NCI-H748 treated with DMSO at 0.1 percent for 48 hours (cell line): ENCODE measurements around the gene CHP2.
"Not testable (repeated sequence)": the region's sequence is repeated elsewhere in the genome, so short reads cannot be mapped to it uniquely, and the experiment has no call there.

Experiments used
- DNase-seq: peaks from one replicate; lab custom pipeline; 2025; lab: John Stamatoyannopoulos, UW

CHP2 gene

DNA sequence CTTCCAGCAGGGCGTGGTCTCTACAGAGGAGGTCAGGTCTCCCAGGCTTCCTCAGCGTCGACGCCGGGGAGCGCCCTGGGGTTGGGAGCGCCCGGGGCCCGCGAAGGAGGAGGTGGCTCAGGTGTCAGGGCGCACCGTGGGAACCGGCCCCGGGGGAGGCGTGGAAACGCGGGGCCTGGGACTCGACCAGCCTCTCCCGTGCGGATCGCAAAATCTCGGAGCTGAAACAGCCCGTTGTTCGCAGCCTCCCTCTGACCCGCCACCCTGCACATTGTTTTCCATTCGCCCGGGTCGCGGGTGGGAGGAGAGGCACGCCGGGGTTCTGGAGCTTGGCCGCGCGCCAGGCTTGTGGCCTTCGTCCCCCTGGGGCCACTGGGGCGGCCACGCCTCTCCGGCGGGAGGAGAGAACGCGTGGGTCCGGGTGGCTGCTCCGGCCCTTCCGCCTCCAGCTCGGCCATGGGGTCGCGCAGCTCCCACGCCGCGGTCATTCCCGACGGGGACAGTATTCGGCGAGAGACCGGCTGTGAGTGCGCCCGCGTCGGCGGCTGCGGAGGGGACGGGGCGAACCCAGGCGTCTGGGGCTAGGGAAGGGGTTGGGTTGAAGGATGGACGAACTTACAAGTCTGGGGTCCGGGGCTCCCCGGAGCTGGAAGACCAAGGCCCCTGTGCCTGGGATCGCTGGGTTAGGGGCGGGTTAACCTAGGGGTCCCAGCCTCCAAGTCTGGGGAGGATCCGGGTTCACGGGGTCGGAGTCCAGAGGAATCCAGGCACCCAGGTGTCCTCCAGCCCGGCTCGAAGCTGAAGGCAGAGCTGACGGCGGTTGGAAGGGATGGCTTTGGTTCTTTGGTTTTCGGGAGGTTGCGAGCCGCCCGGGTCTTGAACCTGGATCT lies at the start of gene CHP2:
CHP2 (plus strand) TSS at position 433 of the 890 bp plus-strand sequence; CDS start at position 457, 24 bp downstream.
- no peak for DNase-seq

DNA sequence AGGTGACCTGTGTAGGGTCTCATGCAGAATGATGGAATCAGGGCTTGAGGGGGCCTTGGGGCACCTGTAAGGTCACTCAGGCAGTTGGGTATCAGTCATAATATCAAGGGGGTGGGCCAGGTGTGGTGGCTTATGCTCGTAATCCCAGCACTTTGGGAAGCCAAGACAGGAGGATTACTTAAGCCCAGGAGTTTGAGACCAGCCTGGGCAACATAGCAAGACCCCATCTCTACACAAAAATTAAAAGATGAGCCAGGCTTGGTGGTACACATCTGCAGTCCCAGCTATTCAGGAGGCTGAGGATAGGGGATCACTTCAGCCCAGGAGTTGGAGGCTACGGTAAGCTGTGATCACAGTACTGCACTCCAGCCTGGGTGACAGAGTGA lies 49.3 kb upstream of the CHP2 start:
- DNase-seq: no peak

DNA sequence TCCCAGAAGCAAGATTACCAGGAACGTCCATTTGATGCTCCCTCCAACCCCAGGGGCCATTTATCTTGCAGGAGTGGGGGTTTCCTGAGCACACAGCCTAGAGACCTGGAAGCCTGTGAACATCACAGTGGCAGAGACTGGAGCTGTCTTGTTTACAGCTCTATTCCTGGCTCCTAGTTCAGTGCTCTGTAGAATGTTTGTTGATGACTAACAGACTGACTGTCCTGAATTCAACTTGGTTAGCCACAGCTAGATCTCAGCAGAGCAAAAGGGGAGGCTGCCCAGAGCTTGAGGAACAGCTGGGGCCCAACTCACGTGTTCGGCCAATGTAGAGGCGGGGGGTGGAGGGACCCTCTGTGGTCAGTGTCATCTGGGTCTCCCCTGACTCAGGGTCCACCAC lies 48.4 kb upstream of the CHP2 start:
- DNase-seq: no peak

DNA sequence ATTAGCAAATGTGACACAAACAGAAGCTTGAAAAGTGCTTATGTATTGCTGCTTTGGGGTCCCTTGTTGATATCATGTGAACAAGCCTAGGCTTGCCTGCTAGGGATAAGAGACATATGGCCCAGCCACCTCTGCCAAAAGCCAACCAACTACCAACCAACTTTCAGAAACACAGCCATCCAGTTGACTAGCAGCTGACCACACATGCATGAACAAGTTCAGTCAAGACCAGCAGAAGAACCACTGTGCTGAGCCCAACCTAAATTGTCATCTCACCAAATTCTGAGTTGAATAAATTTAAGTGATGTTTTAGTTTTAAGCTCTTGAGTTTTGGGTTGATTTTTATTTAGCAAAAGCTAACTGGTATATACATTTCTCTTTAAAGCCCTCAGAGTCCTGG lies 45.3 kb upstream of the CHP2 start:
- DNase-seq: no peak

DNA sequence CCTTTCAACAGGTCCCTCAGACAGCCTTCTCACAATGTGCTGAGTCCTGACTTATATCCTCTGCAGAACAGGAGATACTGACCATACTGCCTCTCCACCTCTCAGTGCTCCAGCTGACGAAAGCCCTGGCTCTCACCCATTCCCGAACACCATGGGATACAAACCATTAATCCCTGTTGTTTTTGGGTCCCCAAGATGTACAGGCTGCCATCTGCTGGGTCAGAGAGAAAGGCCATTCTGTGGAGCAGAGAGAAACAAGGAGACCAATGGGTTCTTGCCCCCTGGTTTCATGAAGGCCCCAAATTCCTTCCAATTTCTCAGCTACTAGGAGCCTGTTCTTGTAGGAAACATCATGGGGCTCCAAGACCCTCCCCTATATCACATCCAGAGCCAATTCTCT lies 44.8 kb upstream of the CHP2 start:
- DNase-seq: no peak

DNA sequence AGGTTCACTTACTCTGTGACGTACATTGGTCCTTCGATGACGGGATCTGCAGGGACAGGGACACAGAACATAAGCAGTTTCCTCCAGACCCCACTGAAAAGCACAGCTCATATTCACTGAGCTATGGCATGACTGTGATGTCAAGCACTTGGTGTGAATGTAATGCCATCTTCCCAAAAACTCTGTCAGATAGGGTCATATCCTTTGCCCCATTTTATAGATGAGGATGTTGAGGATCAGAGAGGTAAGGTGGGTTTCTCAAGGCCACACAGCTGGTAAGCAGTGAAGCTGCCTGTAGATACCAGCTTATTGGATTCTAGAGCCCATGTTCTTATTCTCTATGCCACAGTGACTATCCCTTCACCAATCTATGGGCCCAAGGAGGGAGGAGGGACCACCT lies 44.3 kb upstream of the CHP2 start:
- no peak for DNase-seq

DNA sequence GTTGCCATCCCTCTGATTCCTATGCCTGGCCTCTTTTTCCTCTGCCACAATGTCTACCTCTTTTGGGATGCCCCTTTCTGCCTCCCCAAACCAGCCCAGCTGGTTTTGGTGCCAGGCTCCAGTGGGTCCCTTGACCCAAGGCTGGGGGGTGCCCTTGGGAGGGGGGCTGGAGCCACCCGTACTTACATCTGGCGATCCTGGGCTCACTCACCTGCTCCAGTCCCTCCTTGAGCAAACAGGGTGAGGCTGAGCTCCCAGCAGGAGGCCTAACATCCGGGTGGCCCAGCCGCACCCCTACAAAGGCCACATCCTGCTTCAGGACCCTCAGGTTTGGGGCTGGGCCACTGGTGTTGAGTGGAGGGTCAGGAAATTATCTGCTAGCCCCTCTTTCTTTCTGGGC lies 43.0 kb upstream of the CHP2 start:
- DNase-seq: no peak

DNA sequence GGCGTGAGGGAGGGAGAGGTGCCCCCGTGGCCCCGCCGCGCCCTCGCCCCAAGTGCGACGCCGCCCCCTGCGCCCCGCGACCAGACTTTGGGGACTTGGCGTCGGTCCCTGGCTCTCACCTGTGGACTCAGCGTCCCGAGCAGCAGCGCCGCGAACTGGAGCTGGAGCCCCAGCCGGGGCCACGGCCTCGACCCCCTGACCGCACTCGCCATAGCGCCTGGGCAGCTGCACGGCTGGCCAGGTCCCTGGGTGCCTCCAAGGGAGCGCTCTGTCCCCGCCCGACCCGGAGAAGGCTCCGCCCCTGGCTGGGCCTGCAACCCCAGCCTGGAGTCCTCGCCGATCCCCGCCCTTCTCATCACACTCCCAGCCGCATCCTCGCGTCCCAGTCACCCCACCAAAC lies 41.9 kb upstream of the CHP2 start, which contains the start of gene ERN2:
ERN2 (minus strand) TSS at position 247 of the 400 bp plus-strand sequence; CDS start at position 212, 35 bp downstream.
- no peak for DNase-seq

DNA sequence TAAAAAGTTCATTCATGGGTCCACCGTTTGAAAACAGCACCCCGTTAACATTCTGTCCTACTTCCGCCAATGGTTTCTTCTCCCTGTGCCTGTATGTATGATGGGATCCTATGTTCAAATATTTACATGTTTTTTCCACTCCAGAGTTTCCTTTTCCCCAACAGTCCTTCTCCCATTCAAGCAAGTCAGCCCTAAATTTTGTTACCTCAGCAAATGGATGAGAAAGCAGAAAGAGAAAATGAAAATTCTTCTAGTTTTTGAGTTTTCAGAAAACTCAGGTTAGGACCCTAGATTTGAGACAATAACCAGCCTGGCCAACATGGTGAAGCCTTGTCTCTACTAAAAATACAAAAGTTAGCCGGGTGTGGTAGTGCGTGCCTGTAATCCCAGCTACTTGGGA lies 38.3 kb upstream of the CHP2 start:
- DNase-seq: no peak

DNA sequence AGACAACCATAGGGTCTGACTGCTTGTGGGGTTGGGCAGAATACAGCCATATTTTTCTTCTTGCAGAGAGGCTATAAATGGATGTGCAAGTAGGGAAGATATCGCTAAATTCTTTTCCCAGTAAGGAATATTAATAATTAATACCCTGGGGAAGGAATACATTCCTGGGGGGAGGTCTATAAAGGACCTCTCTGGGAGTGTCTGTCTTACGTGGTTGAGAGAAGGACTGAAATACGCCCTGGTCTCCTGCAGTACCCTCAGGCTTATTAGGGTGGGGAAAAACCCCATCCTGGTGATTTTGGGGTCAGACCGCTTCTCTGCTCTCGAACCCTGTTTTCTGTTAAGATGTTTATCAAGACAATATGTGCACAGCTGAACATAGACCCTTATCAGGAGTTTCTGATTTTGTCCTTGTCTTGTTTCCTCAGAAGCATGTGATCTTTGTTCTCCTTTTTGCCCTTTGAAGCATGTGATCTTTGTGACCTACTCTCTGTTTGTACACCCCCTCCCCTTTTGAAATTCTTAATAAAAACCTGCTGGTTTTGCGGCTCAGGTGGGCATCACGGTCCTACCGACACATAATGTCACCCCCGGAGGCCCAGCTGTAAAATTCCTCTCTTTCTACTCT lies 32.1 kb upstream of the CHP2 start:
- not testable (repeated sequence) for DNase-seq

DNA sequence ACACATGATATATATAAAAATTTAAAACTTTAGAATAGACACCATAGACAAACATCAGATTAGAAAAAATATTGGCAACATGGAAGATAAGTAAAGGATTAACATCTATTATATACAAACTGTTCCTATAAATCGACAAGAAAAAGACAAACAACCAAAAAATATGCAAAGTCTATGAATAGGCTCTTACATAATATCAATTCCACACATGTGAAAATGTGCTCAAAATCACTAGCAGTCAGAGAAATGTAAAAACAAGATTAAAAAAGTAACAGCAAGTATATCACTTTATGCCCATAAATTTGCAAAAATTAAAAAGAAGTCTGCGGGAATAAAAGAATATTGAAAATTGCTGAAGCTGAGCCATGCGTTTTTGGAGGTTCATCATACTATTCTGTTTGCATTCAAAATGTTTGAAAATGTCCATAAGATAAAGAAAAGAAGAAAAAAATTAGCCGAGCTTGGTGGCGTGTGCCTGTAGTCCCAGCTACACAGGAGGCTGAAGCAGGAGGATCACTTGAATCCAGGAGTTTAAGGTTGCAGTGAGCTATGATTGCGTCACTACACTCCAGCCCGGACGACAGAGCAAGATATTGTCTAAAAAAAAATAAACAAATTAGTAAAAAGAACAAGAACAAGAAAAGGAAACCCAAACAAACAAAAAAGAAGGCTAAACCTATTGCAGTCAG lies 30.6 kb upstream of the CHP2 start:
- no peak for DNase-seq

DNA sequence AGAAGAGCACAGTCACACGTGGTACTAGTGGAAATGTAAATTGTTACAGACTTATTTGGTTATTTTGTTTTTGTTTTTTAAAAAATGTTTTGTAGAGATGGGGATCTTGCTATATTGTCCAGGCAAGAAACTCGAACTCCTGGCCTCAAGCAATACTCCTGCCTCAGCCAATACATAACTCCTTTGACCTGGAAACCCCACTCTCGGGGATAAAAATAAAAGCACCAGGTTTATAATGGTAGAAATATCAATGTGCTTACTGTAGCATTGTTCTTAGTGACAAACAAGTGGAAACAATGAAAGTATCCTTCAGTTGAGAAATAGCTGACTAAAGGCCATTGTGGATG lies 30.1 kb upstream of the CHP2 start:
- DNase-seq: no peak

DNA sequence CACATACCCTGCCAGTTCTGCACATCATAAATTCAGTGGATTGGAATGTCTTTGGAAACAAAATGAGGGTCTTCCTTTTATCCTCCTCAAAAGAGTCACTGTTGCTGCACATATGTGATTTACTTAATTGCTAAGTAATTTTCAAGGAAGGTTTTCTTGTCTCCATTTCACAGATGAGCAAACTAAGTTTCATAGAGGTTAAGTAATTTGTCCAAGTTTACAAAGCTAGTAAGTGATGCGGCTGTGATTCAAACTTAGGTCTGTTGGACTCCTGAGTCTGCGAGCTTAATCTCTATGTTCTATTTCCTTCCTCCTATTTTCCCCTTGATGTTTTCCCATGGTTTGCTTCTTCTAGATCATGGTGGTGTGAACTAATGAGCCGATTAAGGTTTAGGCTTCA lies 28.1 kb upstream of the CHP2 start:
- DNase-seq: no peak

DNA sequence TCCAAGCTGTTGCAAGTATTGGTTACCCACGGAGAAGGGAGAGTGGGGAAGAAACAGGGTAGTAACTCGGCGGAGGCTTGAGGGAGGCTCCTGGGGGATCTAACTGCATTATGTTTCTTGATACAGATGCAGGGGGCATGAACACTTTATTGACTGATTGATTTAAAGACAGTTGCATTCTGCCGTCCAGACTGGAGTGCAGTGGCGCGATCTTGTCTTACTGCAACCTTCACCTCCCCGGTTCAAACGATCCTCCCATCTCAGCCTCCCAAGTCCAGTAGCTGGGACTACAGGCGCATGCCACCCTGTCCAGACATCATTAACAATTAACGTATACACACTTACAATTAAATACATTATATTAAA lies 26.7 kb upstream of the CHP2 start:
- DNase-seq: no peak

DNA sequence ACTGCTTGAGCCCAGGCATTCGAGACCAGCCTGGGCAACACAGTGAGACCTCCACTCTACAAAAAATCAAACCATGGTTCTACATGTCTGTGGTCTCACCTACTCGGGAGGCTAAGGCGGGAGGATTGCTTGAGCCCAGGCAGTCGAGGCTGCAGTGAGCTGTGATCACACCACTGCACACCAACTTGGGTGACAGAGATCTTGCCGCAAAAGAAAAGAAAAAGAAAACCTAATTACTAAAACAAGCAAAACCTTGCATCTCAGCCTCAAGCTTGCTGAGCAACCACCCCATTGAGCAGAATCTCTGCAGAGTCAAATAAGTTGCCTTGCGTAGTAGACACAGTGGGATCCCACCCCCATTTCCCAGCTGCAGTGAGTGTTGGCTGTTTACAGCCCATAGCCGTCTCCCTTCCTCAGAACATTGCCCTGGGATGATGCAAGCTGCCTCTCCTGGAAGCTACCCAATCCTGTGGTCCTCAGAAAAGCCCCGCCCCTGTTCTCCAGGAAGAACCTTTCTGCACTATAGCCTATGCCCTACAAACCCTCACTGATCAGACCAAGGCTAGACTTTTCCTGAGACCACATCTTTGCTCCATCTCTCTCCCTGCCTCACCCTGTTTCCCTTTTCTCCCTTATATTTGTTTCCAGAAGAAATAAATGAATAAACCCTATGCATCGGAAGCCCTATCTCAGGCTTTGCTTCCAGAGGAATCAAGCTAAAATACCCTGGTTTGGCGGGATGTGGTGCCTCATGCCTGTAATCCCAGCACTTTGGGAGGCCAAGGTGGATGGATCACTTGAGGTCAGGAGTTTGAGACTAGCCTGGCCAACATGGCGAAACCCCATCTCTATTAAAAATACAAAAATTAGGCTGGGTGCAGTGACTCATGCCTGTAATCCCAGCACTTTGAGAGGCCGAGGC lies 25.1 kb upstream of the CHP2 start:
- no peak for DNase-seq

DNA sequence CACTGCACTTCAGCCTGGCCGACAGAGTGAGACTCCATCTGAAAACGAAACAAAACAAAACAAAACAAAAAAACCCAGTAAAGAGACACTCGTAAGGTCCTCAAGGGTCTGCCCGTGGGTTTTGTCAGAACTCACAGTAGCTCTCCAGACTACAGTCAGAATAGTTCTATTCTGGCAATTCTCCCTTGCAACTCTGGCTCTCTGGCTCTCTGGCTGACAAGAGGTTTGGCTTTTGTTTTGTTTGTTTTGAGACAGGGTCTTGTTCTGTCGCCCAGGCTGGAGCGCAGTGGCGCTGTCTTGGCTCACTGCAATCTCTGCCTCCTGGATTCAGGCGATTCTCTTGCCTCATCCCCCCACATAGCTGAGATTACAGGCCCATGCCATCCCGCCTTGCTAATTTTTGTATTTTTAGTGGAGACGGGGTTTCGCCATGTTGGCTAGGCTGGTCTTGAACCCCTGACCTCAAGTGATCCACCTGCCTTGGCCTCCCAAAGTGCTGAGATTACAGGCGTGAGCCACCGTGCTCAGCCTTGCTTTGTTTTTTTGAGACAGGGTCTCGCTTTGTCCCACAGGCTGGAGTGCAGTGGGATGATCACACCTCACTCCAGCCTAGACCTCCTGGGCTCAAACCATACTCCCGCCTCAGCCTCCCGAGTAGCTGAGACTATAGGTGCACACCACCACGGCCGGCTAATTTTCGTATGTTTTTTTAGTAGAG lies 20.5 kb upstream of the CHP2 start:
- DNase-seq: no peak

DNA sequence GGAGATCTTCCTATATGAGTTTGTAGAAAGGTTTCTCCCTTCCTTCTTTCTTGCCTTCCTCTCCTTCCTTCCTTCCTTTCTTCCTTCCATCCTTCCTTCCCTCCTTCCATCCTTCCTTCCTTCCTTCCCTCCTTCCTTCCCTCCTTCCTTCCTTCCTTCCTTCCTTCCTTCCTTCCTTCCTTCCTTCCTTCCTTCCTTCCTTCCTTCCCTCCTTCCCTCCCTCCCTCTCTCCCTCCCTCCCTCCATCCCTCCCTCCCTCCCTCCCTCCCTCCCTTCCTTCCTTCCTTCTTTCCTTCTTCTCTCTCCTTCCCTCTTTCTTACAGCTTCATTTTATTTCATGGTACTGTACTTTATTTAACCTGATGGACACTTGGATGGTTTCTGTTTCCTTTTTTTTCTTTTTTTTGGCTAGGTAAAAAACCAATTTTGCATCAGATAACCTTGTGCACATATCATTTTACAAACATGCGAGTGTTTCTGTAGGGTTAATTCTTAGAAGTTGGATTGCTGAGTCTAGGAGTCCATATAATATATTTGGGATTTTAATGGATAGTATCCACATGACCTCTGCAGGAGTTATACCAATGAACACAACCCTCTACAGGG lies 17.3 kb upstream of the CHP2 start:
- not testable (repeated sequence) for DNase-seq

DNA sequence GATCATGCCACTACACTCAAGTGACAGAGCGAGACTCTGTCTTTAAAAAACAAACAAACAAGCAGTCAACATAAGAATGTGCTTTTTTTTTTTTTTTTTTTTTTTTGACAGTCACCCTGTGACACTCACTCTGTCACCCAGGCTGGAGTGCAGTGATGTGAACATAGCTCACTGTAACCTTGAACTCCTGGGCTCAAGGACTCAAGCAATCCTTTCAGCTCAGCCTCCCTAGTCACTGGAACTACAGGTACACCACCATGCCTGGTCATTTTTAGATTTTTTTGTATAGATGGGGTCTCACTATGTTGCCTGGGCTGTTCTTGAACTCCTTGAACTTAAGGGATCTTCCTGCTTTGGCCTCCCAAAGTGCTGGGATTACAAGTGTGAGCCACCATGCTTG lies 15.3 kb upstream of the CHP2 start:
- no peak for DNase-seq

DNA sequence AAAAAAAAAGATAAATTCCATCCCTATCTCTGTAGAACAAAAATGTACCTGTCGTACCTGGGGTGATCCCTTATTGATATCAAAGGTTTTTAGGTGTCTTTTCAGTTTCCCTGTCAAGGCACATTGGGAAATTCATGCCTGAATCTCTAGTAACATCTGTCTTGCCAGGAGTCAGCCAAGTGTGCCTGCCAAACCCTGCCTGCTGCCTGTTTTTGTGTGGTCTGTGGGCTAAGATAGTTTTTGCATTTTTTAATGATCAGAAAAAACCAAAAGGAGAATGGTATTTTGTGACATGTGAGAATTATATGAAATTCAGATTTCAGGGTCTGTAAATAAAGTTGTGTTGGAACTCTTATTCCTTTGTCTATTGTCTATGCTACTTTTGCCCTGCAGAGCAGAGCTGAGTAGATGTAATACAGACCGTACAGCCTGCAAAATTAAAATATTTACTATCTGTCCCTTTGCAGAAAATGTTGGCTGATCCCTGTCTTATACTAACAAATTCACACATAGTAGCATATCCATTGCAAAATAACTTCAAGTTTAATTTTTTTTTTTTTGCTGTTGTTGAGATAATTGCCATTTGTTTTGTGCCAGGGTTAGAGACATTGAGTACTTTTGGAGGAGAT lies 13.0 kb upstream of the CHP2 start:
- DNase-seq: no peak

DNA sequence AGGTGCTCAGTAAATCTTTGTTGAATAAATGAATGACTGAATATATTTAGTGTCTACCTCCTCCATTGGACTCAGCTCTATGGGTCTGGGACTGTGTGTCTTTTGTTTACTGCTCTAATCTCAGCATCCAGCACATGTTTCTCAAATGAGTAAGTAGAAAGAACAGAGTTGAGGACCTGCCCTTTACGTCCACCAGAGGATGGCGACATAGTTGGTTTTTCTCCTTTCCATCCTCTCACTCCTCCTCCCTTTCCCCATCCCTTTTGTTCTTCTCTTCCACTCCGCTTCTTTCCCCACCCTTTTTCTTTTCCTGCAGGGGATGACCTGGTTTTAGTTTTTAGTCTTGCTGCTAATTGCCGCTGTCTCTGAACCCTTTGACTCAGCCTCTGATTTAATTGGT lies 12.1 kb upstream of the CHP2 start:
- no peak for DNase-seq
